Muscle of arm (tissue), 12 donors: Measurements from ENCODE around the gene KREMEN2. TPM values are rescaled to one million over a fixed set of nuclear protein-coding genes. Genes with fewer than 3 reads are reported as not detected.

Experiments used
- DNase-seq: peaks from one replicate; pipeline ENCODE4 v3.0.0-alpha.2; 2013
- polyA plus RNA-seq, 12 donors: library from polyadenylated mRNA; unstranded; fragments of 120-200 nt; gene quantifications; one replicate each; pipeline ENCODE4 v1.2.1, GENCODE V29; 2013; ENCODE audit not compliant: insufficient read length in 12 of 12

KREMEN2 gene
- polyA plus RNA-seq, 12 donors, result 2.6 to 37.4 (median 5.2) TPM; not detected in 1

GRCh38 chr16:2964475-2965336 is 631 bp downstream of the KREMEN2 start:
- DNase-seq, result no peak

- DNase-seq, result no peak
Measured at GRCh38 chr16:2966043-2966807, 2.1 kb downstream of the KREMEN2 start.

- DNase-seq, result no peak
Measured at GRCh38 chr16:2966808-2967191, 2.7 kb downstream of the KREMEN2 start.

- no peak for DNase-seq
Measured at GRCh38 chr16:2967211-2967631, 3.1 kb downstream of the KREMEN2 start.

- DNase-seq, result no peak
Measured at GRCh38 chr16:2967721-2968161, 3.7 kb downstream of the KREMEN2 start.

- DNase-seq, result no peak
Measured at GRCh38 chr16:2968368-2968737, 4.3 kb downstream of the KREMEN2 start.

- DNase-seq, result peak; percentile 87
Measured at GRCh38 chr16:2968738-2969544, 4.9 kb downstream of the KREMEN2 start, which contains the start of gene PAQR4. Gene PAQR4, plus strand, starts transcription at chr16:2969348. Its CDS starts 327 bp downstream, at chr16:2969675.

GRCh38 chr16:2969545-2970521 is 5.8 kb downstream of the KREMEN2 start:
- DNase-seq, result no peak

- DNase-seq, result no peak
Measured at GRCh38 chr16:2970563-2970962, 6.5 kb downstream of the KREMEN2 start.

GRCh38 chr16:2971134-2971984 is 7.3 kb downstream of the KREMEN2 start:
- DNase-seq, result no peak

- no peak for DNase-seq
Measured at GRCh38 chr16:2971985-2972784, 8.1 kb downstream of the KREMEN2 start.

GRCh38 chr16:2973093-2973492 is 9.0 kb downstream of the KREMEN2 start:
- no peak for DNase-seq

GRCh38 chr16:2973605-2974318 is 9.7 kb downstream of the KREMEN2 start:
- DNase-seq, result no peak

GRCh38 chr16:2974319-2975056 is 10.4 kb downstream of the KREMEN2 start:
- no peak for DNase-seq

- no peak for DNase-seq
Measured at GRCh38 chr16:2975161-2975795, 11.2 kb downstream of the KREMEN2 start.

GRCh38 chr16:2976201-2976600 is 12.1 kb downstream of the KREMEN2 start:
- no peak for DNase-seq

- no peak for DNase-seq
Measured at GRCh38 chr16:2976673-2977072, 12.6 kb downstream of the KREMEN2 start.
